M059J (cell line): ENCODE measurements around the gene FUT3. TPM values are rescaled to one million over a fixed set of nuclear protein-coding genes. Genes with fewer than 3 reads are reported as not detected.
"Not testable (repeated sequence)": the region's sequence is repeated elsewhere in the genome, so short reads cannot be mapped to it uniquely, and the experiment has no call there.

Experiments used
- DNase-seq: peaks from one replicate; pipeline ENCODE4 v3.0.0-alpha.2; 2012; ENCODE audit warnings: low read depth
- total RNA-seq: library from RNA; depleted of rRNA; stranded (reverse); fragments of >200 nt; shearing (Covaris generic); gene quantifications from 2 replicates; pipeline ENCODE4 v1.2.3, GENCODE V29; 2014; rRNA removed

Gene FUT3
- total RNA-seq = not detected in 2 replicates

GRCh38 chr19:5851302-5851701, at the start of gene FUT3:
Gene FUT3 (minus strand): TSS chr19:5851449.
- DNase-seq = no peak

- DNase-seq = no peak
Measured at GRCh38 chr19:5900976-5901375, 49.7 kb upstream of the FUT3 start.

- DNase-seq = no peak
Measured at GRCh38 chr19:5899728-5900526, 48.7 kb upstream of the FUT3 start.

GRCh38 chr19:5897189-5897969, 46.1 kb upstream of the FUT3 start:
- DNase-seq = no peak

GRCh38 chr19:5896365-5897076, 45.3 kb upstream of the FUT3 start:
- DNase-seq = no peak

GRCh38 chr19:5895890-5896289, 44.6 kb upstream of the FUT3 start:
- DNase-seq = no peak

GRCh38 chr19:5895409-5895808, 44.2 kb upstream of the FUT3 start:
- no peak for DNase-seq

GRCh38 chr19:5894704-5895349, 43.6 kb upstream of the FUT3 start:
- no peak for DNase-seq

- no peak for DNase-seq
Measured at GRCh38 chr19:5893907-5894703, 42.9 kb upstream of the FUT3 start.

- DNase-seq = no peak
Measured at GRCh38 chr19:5893296-5893903, 42.2 kb upstream of the FUT3 start.

- DNase-seq = no peak
Measured at GRCh38 chr19:5892772-5893275, 41.6 kb upstream of the FUT3 start.

- DNase-seq = peak; percentile 31
Measured at GRCh38 chr19:5891938-5892771, 40.9 kb upstream of the FUT3 start.

GRCh38 chr19:5891572-5891937, 40.3 kb upstream of the FUT3 start:
- DNase-seq = no peak

GRCh38 chr19:5890099-5890498, 38.9 kb upstream of the FUT3 start:
- no peak for DNase-seq

GRCh38 chr19:5889288-5889971, 38.2 kb upstream of the FUT3 start:
- no peak for DNase-seq

- DNase-seq = not testable (repeated sequence)
Measured at GRCh38 chr19:5884065-5884811, 33.0 kb upstream of the FUT3 start.

GRCh38 chr19:5883157-5883873, 32.1 kb upstream of the FUT3 start:
- peak; percentile 53 for DNase-seq
